Right forelimb (tissue), 1 donor: ENCODE measurements around the gene TSTD2.

ENCODE experiments used
- DNase-seq: peaks from one replicate; pipeline ENCODE4 v3.0.0-alpha.2; 2018

Gene TSTD2

GRCh38 chr9:97560154-97560553 lies 73.0 kb downstream of the TSTD2 start:
- DNase-seq: no peak

DNA sequence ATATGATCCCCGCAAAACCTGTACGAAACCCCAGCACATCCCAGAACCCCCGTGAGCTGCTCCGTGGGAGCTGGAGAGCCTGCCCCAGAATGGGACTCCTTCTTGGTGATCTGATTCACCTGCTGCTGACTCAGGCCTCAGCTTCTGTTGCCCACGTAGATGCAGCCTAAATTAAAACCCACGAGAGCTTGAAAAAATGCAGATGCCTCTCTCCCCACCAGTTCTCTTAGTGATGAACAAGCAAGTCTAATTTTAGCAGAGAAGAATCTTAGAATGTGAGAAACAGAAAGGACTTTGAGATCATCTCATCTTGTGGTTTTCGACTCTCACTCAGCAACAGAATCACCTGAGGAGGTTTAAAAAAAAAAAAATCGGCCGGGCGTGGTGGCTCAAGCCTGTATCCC lies 74.1 kb downstream of the TSTD2 start:
- no peak for DNase-seq

GRCh38 chr9:97558701-97559101 lies 74.5 kb downstream of the TSTD2 start:
- DNase-seq: no peak

DNA sequence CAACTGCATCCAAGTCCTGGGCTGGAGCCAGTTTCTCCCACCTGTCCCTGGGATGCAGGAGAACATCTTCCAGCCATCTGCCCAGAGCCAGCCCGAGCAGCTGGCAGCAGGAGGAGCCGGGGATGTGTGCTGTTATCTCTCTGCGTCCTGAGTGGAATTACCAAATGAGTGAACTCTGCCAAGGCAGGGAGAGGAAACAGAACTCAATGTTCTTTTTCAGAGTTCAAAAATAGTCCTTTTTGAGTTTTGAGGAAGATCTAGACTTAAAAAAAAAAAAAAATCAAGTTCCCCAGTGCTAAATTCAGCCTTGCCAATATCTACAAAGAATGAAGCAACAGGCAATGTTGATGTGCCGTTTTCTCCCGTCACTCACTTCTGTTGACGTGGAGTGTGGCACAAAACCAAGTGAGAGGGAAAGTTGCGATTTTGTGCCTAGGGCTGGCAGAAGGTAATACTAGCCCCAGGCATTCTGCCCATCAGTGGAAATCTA lies 75.5 kb downstream of the TSTD2 start:
- no peak for DNase-seq

DNA sequence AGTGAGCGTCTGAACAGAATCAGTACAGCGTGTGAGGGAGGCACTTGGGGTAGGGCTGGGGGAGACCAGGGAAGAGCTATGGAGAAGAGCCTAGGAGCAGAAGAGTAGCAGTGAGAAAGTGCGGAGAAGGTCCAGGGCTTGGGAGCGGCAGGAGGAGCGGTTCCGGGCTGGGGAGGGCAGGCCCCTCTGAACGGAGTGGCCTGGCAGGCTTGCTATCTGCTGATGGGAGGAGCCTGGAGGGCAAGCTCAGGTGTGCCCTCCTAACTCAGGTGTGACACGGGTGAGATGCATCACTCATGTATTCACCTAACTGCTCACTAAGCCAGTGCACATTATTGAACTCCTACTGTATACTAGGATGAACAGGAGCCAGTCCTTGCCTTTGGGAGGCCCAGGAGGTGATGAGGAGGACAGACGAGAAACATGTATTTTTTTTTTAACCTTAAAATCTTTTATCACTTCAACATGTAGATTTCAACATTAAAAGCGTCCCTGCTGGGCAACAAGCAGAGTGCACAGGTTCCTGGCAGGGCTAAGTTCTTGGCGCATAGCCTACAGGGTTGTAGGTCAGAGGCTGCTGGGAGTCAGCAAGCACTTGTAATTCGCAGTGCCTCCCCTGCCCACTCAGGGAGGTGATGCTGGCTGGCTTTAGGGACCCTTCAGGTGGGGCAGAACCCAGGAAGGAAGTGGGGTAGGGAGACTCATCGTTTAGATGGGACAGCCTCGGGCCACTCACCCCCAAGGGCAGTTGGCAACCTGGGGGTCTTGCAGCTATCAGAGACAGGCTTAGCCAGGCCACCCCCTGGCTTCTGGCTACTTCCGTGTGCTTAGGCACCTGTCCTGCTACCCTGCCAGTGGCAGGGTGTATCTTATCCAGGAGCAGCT lies 76.2 kb downstream of the TSTD2 start:
- DNase-seq: no peak

- no peak for DNase-seq
Measured at GRCh38 chr9:97556036-97556720, 77.0 kb downstream of the TSTD2 start.

GRCh38 chr9:97555164-97555563 lies 78.0 kb downstream of the TSTD2 start:
- no peak for DNase-seq

DNA sequence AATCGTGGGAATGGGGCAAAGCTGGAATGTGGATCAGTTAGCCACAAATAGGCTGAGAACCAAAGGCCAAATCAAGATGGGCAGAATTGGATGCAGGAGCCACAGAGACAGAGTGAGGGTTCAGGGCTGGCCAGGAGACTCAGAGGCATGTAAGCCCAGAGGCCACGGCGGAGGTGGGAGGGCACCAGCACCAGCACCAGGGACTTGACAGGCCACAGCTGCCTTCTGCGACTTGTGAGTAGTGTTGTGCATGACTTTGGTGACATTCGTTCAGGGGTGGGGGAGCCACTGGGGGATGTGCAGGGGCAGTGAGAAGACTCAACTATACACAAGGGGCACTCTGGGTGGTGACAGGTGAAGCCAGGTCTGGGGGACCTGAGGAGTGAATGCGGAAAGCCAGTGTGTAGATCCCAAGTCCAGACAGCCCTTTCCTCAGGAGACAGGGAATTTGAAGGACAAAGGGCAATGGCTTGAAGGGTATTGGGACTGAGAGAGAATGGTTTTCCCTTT lies 78.5 kb downstream of the TSTD2 start:
- no peak for DNase-seq

- DNase-seq: no peak
Measured at GRCh38 chr9:97553841-97554240, 79.3 kb downstream of the TSTD2 start.

DNA sequence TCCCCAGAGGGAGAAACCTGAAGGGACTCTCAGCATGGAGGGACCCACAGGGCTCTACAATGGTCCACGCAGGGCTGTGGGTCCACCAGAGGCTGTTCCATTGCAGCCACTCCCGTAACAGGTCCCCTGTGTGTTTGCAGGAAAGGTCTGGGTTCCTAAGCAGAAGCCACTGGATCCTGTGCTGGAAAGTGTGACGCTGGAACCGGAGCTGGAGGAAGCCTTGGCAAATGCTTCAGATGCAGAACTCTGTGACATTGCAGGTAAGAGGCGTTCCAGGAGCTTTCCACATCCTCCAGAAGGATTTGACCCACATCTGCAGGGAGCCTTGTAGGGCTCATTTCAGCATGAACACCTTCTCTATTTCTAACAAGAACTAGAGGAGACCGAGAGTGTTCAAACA lies 80.0 kb downstream of the TSTD2 start:
- no peak for DNase-seq

GRCh38 chr9:97551308-97551707 lies 81.9 kb downstream of the TSTD2 start:
- DNase-seq: no peak

GRCh38 chr9:97550386-97550785 lies 82.8 kb downstream of the TSTD2 start:
- DNase-seq: no peak
